Ishikawa (cell line): ENCODE measurements around the gene RNF150.

Experiments used
- CEBPB ChIP-seq: IDR thresholded peaks from 2 replicates; pipeline ENCODE4 v1.6.1; 2012
- EP300 ChIP-seq: IDR thresholded peaks from 2 replicates; pipeline ENCODE4 v1.6.1; 2012; ENCODE audit warnings: borderline replicate concordance
- FOXM1 ChIP-seq: IDR thresholded peaks from 2 replicates; pipeline ENCODE4 v1.6.1; 2012; ENCODE audit warnings: low read depth, borderline replicate concordance
- MAX ChIP-seq: IDR thresholded peaks from 2 replicates; pipeline ENCODE4 v1.6.1; 2012
- RAD21 ChIP-seq: IDR thresholded peaks from 2 replicates; pipeline ENCODE4 v1.6.1; 2012; ENCODE audit warnings: low read depth
- REST ChIP-seq: IDR thresholded peaks from 2 replicates; pipeline ENCODE4 v1.6.1; 2012; ENCODE audit warnings: low read depth, mild to moderate bottlenecking
- TAF1 ChIP-seq: IDR thresholded peaks from 2 replicates; pipeline ENCODE4 v1.6.1; 2012; ENCODE audit warnings: low read depth, mild to moderate bottlenecking
- TEAD4 ChIP-seq: IDR thresholded peaks from 2 replicates; pipeline ENCODE4 v1.6.1; 2012
- YY1 ChIP-seq: IDR thresholded peaks from 2 replicates; pipeline ENCODE4 v1.6.1; 2012; ENCODE audit warnings: low read depth

GRCh38 chr4:141009931-141010330 is 123.3 kb downstream of the RNF150 start:
- TF ChIP-seq TEAD4 = no peak
- TF ChIP-seq YY1 = no peak
- TF ChIP-seq REST = no peak
- no peak for TF ChIP-seq MAX
- no peak for TF ChIP-seq TAF1
- TF ChIP-seq EP300 = no peak
- no peak for TF ChIP-seq RAD21
- no peak for TF ChIP-seq FOXM1
- TF ChIP-seq CEBPB = no peak
